Measurements from ENCODE around the gene MEGF6.

DNA sequence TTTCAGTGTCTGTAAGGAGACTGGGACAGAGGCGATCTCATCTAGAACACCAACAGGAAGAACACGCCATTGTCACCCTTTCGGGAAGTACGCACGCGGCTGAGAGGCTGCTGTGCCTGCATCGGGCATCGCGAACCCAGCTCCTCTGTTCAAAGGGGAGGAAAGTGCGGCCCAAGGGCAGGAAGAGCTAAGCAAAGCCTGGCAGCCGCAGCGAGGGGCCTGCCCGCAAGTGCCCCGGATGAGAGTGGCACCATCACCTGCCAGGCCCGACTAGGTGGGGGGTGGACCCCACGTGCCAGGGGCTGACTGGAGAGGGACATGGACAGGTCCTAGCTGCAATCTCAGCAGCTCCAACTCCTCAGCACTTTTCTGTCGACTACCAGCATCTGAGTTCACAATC lies 21.0 kb upstream of the MEGF6 start:
- TF ChIP-seq, protein P1, sequence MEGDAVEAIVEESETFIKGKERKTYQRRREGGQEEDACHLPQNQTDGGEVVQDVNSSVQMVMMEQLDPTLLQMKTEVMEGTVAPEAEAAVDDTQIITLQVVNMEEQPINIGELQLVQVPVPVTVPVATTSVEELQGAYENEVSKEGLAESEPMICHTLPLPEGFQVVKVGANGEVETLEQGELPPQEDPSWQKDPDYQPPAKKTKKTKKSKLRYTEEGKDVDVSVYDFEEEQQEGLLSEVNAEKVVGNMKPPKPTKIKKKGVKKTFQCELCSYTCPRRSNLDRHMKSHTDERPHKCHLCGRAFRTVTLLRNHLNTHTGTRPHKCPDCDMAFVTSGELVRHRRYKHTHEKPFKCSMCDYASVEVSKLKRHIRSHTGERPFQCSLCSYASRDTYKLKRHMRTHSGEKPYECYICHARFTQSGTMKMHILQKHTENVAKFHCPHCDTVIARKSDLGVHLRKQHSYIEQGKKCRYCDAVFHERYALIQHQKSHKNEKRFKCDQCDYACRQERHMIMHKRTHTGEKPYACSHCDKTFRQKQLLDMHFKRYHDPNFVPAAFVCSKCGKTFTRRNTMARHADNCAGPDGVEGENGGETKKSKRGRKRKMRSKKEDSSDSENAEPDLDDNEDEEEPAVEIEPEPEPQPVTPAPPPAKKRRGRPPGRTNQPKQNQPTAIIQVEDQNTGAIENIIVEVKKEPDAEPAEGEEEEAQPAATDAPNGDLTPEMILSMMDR (conservative IDR thresholded peaks at IDR 0.05): no peak
- TF ChIP-seq ZFX (IDR thresholded peaks at IDR 0.05): no peak
